ENCODE measurements around the gene CPED1. TPM values are rescaled to one million over a fixed set of nuclear protein-coding genes. Genes with fewer than 3 reads are reported as not detected.

CPED1 gene
- total and polyA plus RNA-seq, 10 of the 15 experiments (the other 5 are each of a cell fraction or from before 2014, with no cell fraction given) = 0.01 to 0.77 (median 0.10) TPM; not detected in 1

- Histone ChIP-seq H3K4me1 (ENCODE audit: control insufficient read depth, insufficient read depth, low read length) (no peaks in the 10 kb centered on the region), H3K27me3 (replicated peaks in 1 of 2; ENCODE audit: control insufficient read depth in 2 of 2, insufficient read depth in 2 of 2, low read length in 1 of 2) (no peaks in the 10 kb centered on the region; a peak in 1 of 4 replicates), H3K9ac (ENCODE audit: control insufficient read depth, insufficient read depth, low read length) (no peak overlapping the region), H2AFZ (ENCODE audit: control insufficient read depth, low read depth, low read length) (no peak overlapping the region), H3K4me3 (no peak overlapping the region), H3K79me2 (ENCODE audit: control insufficient read depth, insufficient read depth, low read length) (no peaks in the 10 kb centered on the region), H3K36me3 (ENCODE audit: control insufficient read depth in 2 of 2, insufficient read depth in 2 of 2, low read length in 1 of 2) (no peaks in the 10 kb centered on the region), H3K4me2 (ENCODE audit: control insufficient read depth, insufficient read depth) (no peak overlapping the region), H3K27ac (ENCODE audit: control insufficient read depth, insufficient read depth) (no peak overlapping the region), H3K9me3 (replicated peaks; ENCODE audit: control insufficient read depth, insufficient read depth, low read length) (no peaks in the 10 kb centered on the region), H4K20me1 (ENCODE audit: control insufficient read depth, insufficient read depth) (no peaks in the 10 kb centered on the region)
- intact Hi-C loops (cut with micrococcal nuclease; ENCODE audit: unreplicated experiment) (no loop called here), in situ Hi-C loops (cut with MboI) (no loop called here)
- ChIA-PET SMC1A (ENCODE audit: uncharacterized antibody, unreplicated experiment) (interaction anchor here (1.3 kb wide), 1 partner anchor 15 kb away, joined by 3 read pairs; no protein-coding TSS in a partner anchor), RAD21 (ENCODE audit: unreplicated experiment) (no interaction called here), POLR2A (no interaction called here), CTCF (interaction anchor here (1.0 to 1.4 kb wide), 2 partner anchors 13 to 28 kb away, joined by 3 to 4 read pairs; no protein-coding TSS in a partner anchor)
- FAIRE-seq = no peak
- no peak for DNase-seq (ENCODE audit: low read depth, low spot score)
- TF ChIP-seq, protein P1, sequence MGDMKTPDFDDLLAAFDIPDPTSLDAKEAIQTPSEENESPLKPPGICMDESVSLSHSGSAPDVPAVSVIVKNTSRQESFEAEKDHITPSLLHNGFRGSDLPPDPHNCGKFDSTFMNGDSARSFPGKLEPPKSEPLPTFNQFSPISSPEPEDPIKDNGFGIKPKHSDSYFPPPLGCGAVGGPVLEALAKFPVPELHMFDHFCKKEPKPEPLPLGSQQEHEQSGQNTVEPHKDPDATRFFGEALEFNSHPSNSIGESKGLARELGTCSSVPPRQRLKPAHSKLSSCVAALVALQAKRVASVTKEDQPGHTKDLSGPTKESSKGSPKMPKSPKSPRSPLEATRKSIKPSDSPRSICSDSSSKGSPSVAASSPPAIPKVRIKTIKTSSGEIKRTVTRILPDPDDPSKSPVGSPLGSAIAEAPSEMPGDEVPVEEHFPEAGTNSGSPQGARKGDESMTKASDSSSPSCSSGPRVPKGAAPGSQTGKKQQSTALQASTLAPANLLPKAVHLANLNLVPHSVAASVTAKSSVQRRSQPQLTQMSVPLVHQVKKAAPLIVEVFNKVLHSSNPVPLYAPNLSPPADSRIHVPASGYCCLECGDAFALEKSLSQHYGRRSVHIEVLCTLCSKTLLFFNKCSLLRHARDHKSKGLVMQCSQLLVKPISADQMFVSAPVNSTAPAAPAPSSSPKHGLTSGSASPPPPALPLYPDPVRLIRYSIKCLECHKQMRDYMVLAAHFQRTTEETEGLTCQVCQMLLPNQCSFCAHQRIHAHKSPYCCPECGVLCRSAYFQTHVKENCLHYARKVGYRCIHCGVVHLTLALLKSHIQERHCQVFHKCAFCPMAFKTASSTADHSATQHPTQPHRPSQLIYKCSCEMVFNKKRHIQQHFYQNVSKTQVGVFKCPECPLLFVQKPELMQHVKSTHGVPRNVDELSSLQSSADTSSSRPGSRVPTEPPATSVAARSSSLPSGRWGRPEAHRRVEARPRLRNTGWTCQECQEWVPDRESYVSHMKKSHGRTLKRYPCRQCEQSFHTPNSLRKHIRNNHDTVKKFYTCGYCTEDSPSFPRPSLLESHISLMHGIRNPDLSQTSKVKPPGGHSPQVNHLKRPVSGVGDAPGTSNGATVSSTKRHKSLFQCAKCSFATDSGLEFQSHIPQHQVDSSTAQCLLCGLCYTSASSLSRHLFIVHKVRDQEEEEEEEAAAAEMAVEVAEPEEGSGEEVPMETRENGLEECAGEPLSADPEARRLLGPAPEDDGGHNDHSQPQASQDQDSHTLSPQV (IDR thresholded peaks at IDR 0.05) = no peak
- TF ChIP-seq RUNX3 (IDR thresholded peaks at IDR 0.05; ENCODE audit: low read length) (no peak), HDAC2 (IDR thresholded peaks at IDR 0.05) (no peak)
- BruUV-seq (replicated peaks) = no TSS peak
- no peak for ATAC-seq
- WGBS (ENCODE audit: insufficient coverage, insufficient replicate concordance, low lambda C conversion rate, missing lambda C conversion rate) = 58% methylated on average over 4 of the region's 4 CpGs
These were observed 27.0 kb downstream of the CPED1 start for GRCh38 chr7:121015560-121015959.
